NCI-H82 treated with DMSO at 0.1 percent for 48 hours (cell line): ENCODE measurements around the gene SLC35C1.
A peak's percentile ranks its signal among the peaks of the same experiment; 100 is the strongest.

Source experiments
- DNase-seq: peaks from one replicate; lab custom pipeline; 2025; ENCODE audit not compliant: unreplicated experiment; lab: John Stamatoyannopoulos, UW

The SLC35C1 gene

GRCh38 chr11:45804761-45805304 is at the start of gene SLC35C1:
Gene SLC35C1 (plus strand): TSS chr11:45805149. CDS start chr11:45805802, 653 bp downstream.
- peak; percentile 58 for DNase-seq

- DNase-seq, result no peak
Observed at GRCh38 chr11:45755281-45755859, 49.6 kb upstream of the SLC35C1 start.

- no peak for DNase-seq
Observed at GRCh38 chr11:45756384-45757010, 48.5 kb upstream of the SLC35C1 start.

- no peak for DNase-seq
Observed at GRCh38 chr11:45757672-45758071, 47.3 kb upstream of the SLC35C1 start.

GRCh38 chr11:45761659-45762058 is 43.3 kb upstream of the SLC35C1 start:
- no peak for DNase-seq

GRCh38 chr11:45765107-45765668 is 39.8 kb upstream of the SLC35C1 start:
- no peak for DNase-seq

- no peak for DNase-seq
Observed at GRCh38 chr11:45765836-45766235, 39.1 kb upstream of the SLC35C1 start.

- DNase-seq, result no peak
Observed at GRCh38 chr11:45766469-45766868, 38.5 kb upstream of the SLC35C1 start.

GRCh38 chr11:45768486-45768885 is 36.5 kb upstream of the SLC35C1 start:
- no peak for DNase-seq

GRCh38 chr11:45769960-45770359 is 35.0 kb upstream of the SLC35C1 start:
- no peak for DNase-seq

GRCh38 chr11:45771193-45771565 is 33.8 kb upstream of the SLC35C1 start:
- DNase-seq, result no peak

GRCh38 chr11:45771566-45772448 is 33.1 kb upstream of the SLC35C1 start:
- DNase-seq, result peak; percentile 45

GRCh38 chr11:45772449-45772774 is 32.5 kb upstream of the SLC35C1 start:
- DNase-seq, result no peak

- DNase-seq, result no peak
Observed at GRCh38 chr11:45772986-45773785, 31.8 kb upstream of the SLC35C1 start.

GRCh38 chr11:45773786-45774655 is 30.9 kb upstream of the SLC35C1 start:
- no peak for DNase-seq

- no peak for DNase-seq
Observed at GRCh38 chr11:45774786-45775185, 30.2 kb upstream of the SLC35C1 start.

- no peak for DNase-seq
Observed at GRCh38 chr11:45777127-45777969, 27.6 kb upstream of the SLC35C1 start.

- no peak for DNase-seq
Observed at GRCh38 chr11:45778341-45778740, 26.6 kb upstream of the SLC35C1 start.

GRCh38 chr11:45779602-45780001 is 25.3 kb upstream of the SLC35C1 start:
- DNase-seq, result no peak
